HEK293 (cell line): ENCODE data around the gene CDT1.

Experiments used
- CTCF ChIA-PET: fragments of 350-600 bp; formaldehyde crosslinking; extraction: SDS; loops from one replicate; lab custom pipeline; 2021; ENCODE audit warnings: antibody characterized with exemption; lab: Yijun Ruan, JAX
- POLR2A ChIA-PET: fragments of 300-600 bp; formaldehyde crosslinking; extraction: SDS; loops from one replicate; lab custom pipeline; 2020; ENCODE audit warnings: antibody characterized with exemption, inconsistent platforms; lab: Yijun Ruan, JAX
- H3K27ac ChIP-seq: fragments of 200-500 bp; sonication (Bioruptor generic); 2 replicates; pipeline ENCODE4 v1.5.1; 2014; ENCODE audit warnings: low read depth, low read length, control low read depth, inconsistent platforms; ENCODE audit errors: extremely low read depth
- H3K36me3 ChIP-seq, 2 experiments: fragments of 200-500 bp in 1 of 2; sonication (Bioruptor generic) in 1 of 2; 1 replicate in 1 of 2; 2 replicates in 1 of 2; pipeline ENCODE4 v1.5.1; 2014 to 2017; ENCODE audit warnings: inconsistent platforms in 2 of 2, low read length in 2 of 2; ENCODE audit not compliant: control insufficient read depth in 2 of 2, insufficient read depth in 1 of 2
- H3K4me1 ChIP-seq: fragments of 200-500 bp; sonication (Bioruptor generic); 2 replicates; pipeline ENCODE4 v1.5.1; 2014; ENCODE audit warnings: mild to moderate bottlenecking, low read length, inconsistent platforms; ENCODE audit not compliant: control insufficient read depth, insufficient read depth
- H3K4me3 ChIP-seq: 2 replicates; pipeline ENCODE4 v1.5.1; 2011; ENCODE audit warnings: low read depth, mild to moderate bottlenecking, control low read depth, low read length, moderate library complexity
- H3K9me3 ChIP-seq: fragments of 200-500 bp; sonication (Bioruptor generic); 2 replicates; pipeline ENCODE4 v1.5.1; 2014; ENCODE audit warnings: low read depth, low read length, inconsistent platforms; ENCODE audit not compliant: control insufficient read depth, insufficient read depth
- INSM2 ChIP-seq: fragments of 450-650 bp; formaldehyde crosslinking; IDR thresholded peaks from 2 replicates; pipeline ENCODE4 v1.5.1; 2016; ENCODE audit warnings: missing biosample characterization, missing genetic modification characterization
- MEIS1 ChIP-seq: sonication (generic); formaldehyde crosslinking; IDR thresholded peaks from 2 replicates; pipeline ENCODE4 v1.8.1; 2022; ENCODE audit warnings: missing genetic modification reagents, mild to moderate bottlenecking, borderline replicate concordance
- TSHZ1 ChIP-seq: fragments of 450-650 bp; formaldehyde crosslinking; IDR thresholded peaks from 2 replicates; pipeline ENCODE4 v1.5.1; 2016; ENCODE audit warnings: missing biosample characterization, missing genetic modification characterization, borderline replicate concordance
- ZEB2 ChIP-seq: fragments of 450-650 bp; formaldehyde crosslinking; IDR thresholded peaks from 2 replicates; pipeline ENCODE4 v1.5.1; 2016; ENCODE audit warnings: missing biosample characterization, missing genetic modification characterization
- ZNF146 ChIP-seq: fragments of 450-650 bp; formaldehyde crosslinking; IDR thresholded peaks from 2 replicates; pipeline ENCODE4 v1.5.1; 2016; ENCODE audit warnings: missing biosample characterization, missing genetic modification characterization
- ZNF155 ChIP-seq: fragments of 450-650 bp; formaldehyde crosslinking; IDR thresholded peaks from 2 replicates; pipeline ENCODE4 v1.5.1; 2016; ENCODE audit warnings: missing biosample characterization, missing genetic modification characterization
- ZNF184 ChIP-seq: fragments of 450-650 bp; IDR thresholded peaks from 2 replicates; pipeline ENCODE4 v1.5.1; 2018; ENCODE audit warnings: missing biosample characterization, mild to moderate bottlenecking, missing genetic modification characterization
- ZNF211 ChIP-seq: fragments of 450-650 bp; formaldehyde crosslinking; IDR thresholded peaks from 2 replicates; pipeline ENCODE4 v1.5.1; 2016; ENCODE audit warnings: low read depth, missing biosample characterization, missing genetic modification characterization
- ZNF221 ChIP-seq: fragments of 450-650 bp; formaldehyde crosslinking; IDR thresholded peaks from 2 replicates; pipeline ENCODE4 v1.5.1; 2017; ENCODE audit warnings: missing biosample characterization, missing genetic modification characterization, borderline replicate concordance
- ZNF23 ChIP-seq: fragments of 450-650 bp; formaldehyde crosslinking; IDR thresholded peaks from 2 replicates; pipeline ENCODE4 v1.5.1; 2016; ENCODE audit warnings: missing biosample characterization, missing genetic modification characterization, borderline replicate concordance
- ZNF624 ChIP-seq: fragments of 450-650 bp; formaldehyde crosslinking; IDR thresholded peaks from 2 replicates; pipeline ENCODE4 v1.5.1; 2017; ENCODE audit warnings: missing biosample characterization, missing genetic modification characterization
- ZNF670 ChIP-seq: fragments of 450-650 bp; formaldehyde crosslinking; IDR thresholded peaks from 2 replicates; pipeline ENCODE4 v1.5.1; 2016; ENCODE audit warnings: missing biosample characterization, missing genetic modification characterization, low read depth
- ZNF747 ChIP-seq: fragments of 450-650 bp; formaldehyde crosslinking; IDR thresholded peaks from 2 replicates; pipeline ENCODE4 v1.5.1; 2016; ENCODE audit warnings: missing biosample characterization, missing genetic modification characterization
- ZNF776 ChIP-seq: fragments of 450-650 bp; formaldehyde crosslinking; IDR thresholded peaks from 2 replicates; pipeline ENCODE4 v1.5.0; 2017; ENCODE audit warnings: missing biosample characterization, missing genetic modification characterization, borderline replicate concordance
- ZSCAN5A ChIP-seq: fragments of 450-650 bp; formaldehyde crosslinking; IDR thresholded peaks from 2 replicates; pipeline ENCODE4 v1.5.1; 2016; ENCODE audit warnings: missing biosample characterization, missing genetic modification characterization
- TF ChIP-seq, protein P1 (sequence below): fragments of 450-650 bp; formaldehyde crosslinking; IDR thresholded peaks from 2 replicates; pipeline ENCODE4 v1.5.1; 2016; ENCODE audit warnings: missing biosample characterization, missing genetic modification characterization
- TF ChIP-seq, protein P2 (sequence below): fragments of 450-650 bp; formaldehyde crosslinking; IDR thresholded peaks from 2 replicates; pipeline ENCODE4 v1.5.0; 2017; ENCODE audit warnings: missing biosample characterization, missing genetic modification characterization, borderline replicate concordance
- TF ChIP-seq, protein P3 (sequence below): fragments of 450-650 bp; formaldehyde crosslinking; IDR thresholded peaks from 2 replicates; pipeline ENCODE4 v1.5.1; 2017; ENCODE audit warnings: missing biosample characterization, mild to moderate bottlenecking, missing genetic modification characterization, moderate library complexity

The CDT1 gene

GRCh38 chr16:88815227-88815626 is 11.6 kb downstream of the CDT1 start:
- H3K4me3 ChIP-seq = no peak overlapping the region
- peaks cover 0 to 9% of the 10 kb centered on the region in 2 experiments; a peak in 1 of 3 replicates for H3K36me3 ChIP-seq
- peaks cover 3% of the 10 kb centered on the region; the same call in 1 of the 2 replicates for H3K4me1 ChIP-seq
- TF ChIP-seq, protein P1, sequence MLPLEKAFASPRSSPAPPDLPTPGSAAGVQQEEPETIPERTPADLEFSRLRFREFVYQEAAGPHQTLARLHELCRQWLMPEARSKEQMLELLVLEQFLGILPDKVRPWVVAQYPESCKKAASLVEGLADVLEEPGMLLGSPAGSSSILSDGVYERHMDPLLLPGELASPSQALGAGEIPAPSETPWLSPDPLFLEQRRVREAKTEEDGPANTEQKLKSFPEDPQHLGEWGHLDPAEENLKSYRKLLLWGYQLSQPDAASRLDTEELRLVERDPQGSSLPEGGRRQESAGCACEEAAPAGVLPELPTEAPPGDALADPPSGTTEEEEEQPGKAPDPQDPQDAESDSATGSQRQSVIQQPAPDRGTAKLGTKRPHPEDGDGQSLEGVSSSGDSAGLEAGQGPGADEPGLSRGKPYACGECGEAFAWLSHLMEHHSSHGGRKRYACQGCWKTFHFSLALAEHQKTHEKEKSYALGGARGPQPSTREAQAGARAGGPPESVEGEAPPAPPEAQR = no peak
- no peak for TF ChIP-seq ZNF211 (tag by site-specific recombination)
- no peak for TF ChIP-seq MEIS1 (CRISPR knock-in tag)
- no peak for TF ChIP-seq ZSCAN5A (tag by site-specific recombination)
- TF ChIP-seq ZNF624 (tag by site-specific recombination) = no peak
- TF ChIP-seq, protein P2, sequence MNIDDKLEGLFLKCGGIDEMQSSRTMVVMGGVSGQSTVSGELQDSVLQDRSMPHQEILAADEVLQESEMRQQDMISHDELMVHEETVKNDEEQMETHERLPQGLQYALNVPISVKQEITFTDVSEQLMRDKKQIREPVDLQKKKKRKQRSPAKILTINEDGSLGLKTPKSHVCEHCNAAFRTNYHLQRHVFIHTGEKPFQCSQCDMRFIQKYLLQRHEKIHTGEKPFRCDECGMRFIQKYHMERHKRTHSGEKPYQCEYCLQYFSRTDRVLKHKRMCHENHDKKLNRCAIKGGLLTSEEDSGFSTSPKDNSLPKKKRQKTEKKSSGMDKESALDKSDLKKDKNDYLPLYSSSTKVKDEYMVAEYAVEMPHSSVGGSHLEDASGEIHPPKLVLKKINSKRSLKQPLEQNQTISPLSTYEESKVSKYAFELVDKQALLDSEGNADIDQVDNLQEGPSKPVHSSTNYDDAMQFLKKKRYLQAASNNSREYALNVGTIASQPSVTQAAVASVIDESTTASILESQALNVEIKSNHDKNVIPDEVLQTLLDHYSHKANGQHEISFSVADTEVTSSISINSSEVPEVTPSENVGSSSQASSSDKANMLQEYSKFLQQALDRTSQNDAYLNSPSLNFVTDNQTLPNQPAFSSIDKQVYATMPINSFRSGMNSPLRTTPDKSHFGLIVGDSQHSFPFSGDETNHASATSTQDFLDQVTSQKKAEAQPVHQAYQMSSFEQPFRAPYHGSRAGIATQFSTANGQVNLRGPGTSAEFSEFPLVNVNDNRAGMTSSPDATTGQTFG (tag by site-specific recombination) = no peak
- no peak for TF ChIP-seq ZEB2
- TF ChIP-seq ZNF221 (tag by site-specific recombination) = no peak
- no peak for TF ChIP-seq ZNF776 (tag by site-specific recombination)
- no peak for TF ChIP-seq ZNF747 (tag by site-specific recombination)
- no peak for TF ChIP-seq ZNF670 (tag by site-specific recombination)
- no peak for TF ChIP-seq INSM2
- TF ChIP-seq, protein P3, sequence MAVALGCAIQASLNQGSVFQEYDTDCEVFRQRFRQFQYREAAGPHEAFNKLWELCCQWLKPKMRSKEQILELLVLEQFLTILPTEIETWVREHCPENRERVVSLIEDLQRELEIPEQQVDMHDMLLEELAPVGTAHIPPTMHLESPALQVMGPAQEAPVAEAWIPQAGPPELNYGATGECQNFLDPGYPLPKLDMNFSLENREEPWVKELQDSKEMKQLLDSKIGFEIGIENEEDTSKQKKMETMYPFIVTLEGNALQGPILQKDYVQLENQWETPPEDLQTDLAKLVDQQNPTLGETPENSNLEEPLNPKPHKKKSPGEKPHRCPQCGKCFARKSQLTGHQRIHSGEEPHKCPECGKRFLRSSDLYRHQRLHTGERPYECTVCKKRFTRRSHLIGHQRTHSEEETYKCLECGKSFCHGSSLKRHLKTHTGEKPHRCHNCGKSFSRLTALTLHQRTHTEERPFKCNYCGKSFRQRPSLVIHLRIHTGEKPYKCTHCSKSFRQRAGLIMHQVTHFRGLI (tag by site-specific recombination) = no peak
- TF ChIP-seq TSHZ1 (tag by site-specific recombination) = no peak
- no peak for TF ChIP-seq ZNF184 (tag by site-specific recombination)
- no peak for TF ChIP-seq ZNF146 (tag by site-specific recombination)
- TF ChIP-seq ZNF155 (tag by site-specific recombination) = no peak
- TF ChIP-seq ZNF23 (tag by site-specific recombination) = no peak
- H3K9me3 ChIP-seq = no peaks in the 10 kb centered on the region
- CTCF ChIA-PET = interaction anchor here (0.6 to 5.1 kb wide), 5 partner anchors 42 to 402 kb away, joined by 3 to 19 read pairs (median 4); partner anchors contain the start of genes CDH15 and ZNF778
- H3K27ac ChIP-seq = no peak overlapping the region
- POLR2A ChIA-PET = interaction anchor here (0.7 kb wide), 1 partner anchor 43 kb away, joined by 3 read pairs; no protein-coding TSS in a partner anchor
